H9 (cell line): ENCODE results near the gene FPR2. TPM values are rescaled to one million over a fixed set of nuclear protein-coding genes. Genes with fewer than 3 reads are reported as not detected.

Experiments used
- DNase-seq: peaks from one replicate; pipeline ENCODE4 v3.0.0-alpha.2; 2017
- H2AFZ ChIP-seq: one replicate; pipeline ENCODE4 v1.6.1; 2013; ENCODE audit warnings: mild to moderate bottlenecking, low read length, control low read depth, moderate library complexity
- H2AK5ac ChIP-seq: 2 replicates; pipeline ENCODE4 v1.6.1; 2013; ENCODE audit warnings: low read length, control low read depth, mixed read lengths; ENCODE audit not compliant: insufficient read length
- H2BK120ac ChIP-seq: one replicate; pipeline ENCODE4 v1.6.1; 2013; ENCODE audit warnings: low read depth, mild to moderate bottlenecking, low read length, control low read depth, inconsistent platforms; ENCODE audit not compliant: poor library complexity, severe bottlenecking
- H2BK12ac ChIP-seq: 2 replicates; pipeline ENCODE4 v1.6.1; 2013; ENCODE audit warnings: low read length, control low read depth, mixed read lengths, low read depth; ENCODE audit not compliant: insufficient read length
- H2BK15ac ChIP-seq: 2 replicates; pipeline ENCODE4 v1.6.1; 2013; ENCODE audit warnings: low read depth, low read length, control low read depth
- H2BK20ac ChIP-seq: one replicate; pipeline ENCODE4 v1.6.1; 2013; ENCODE audit warnings: low read depth, mild to moderate bottlenecking, low read length, control low read depth, inconsistent platforms; ENCODE audit not compliant: poor library complexity, severe bottlenecking
- H2BK5ac ChIP-seq: 2 replicates; pipeline ENCODE4 v1.6.1; 2013; ENCODE audit warnings: low read length, control low read depth, mixed read lengths; ENCODE audit not compliant: insufficient read length
- H3K14ac ChIP-seq: 2 replicates; pipeline ENCODE4 v1.6.1; 2013; ENCODE audit warnings: low read length, control low read depth; ENCODE audit not compliant: insufficient read depth
- H3K18ac ChIP-seq: 2 replicates; pipeline ENCODE4 v1.6.1; 2013; ENCODE audit warnings: low read depth, mild to moderate bottlenecking, mixed read lengths, low read length, control low read depth; ENCODE audit not compliant: insufficient read length
- H3K23ac ChIP-seq: 2 replicates; pipeline ENCODE4 v1.6.1; 2013; ENCODE audit warnings: low read length, control low read depth, mixed read lengths, low read depth; ENCODE audit not compliant: insufficient read length
- H3K23me2 ChIP-seq: 2 replicates; pipeline ENCODE4 v1.6.1; 2013; ENCODE audit warnings: low read depth, mild to moderate bottlenecking, mixed read lengths, low read length, control low read depth; ENCODE audit not compliant: insufficient read length, poor library complexity, severe bottlenecking
- H3K27ac ChIP-seq: 2 replicates; pipeline ENCODE4 v1.5.1; 2013; ENCODE audit warnings: low read length, control low read depth, mixed read lengths, low read depth; ENCODE audit not compliant: insufficient read length
- H3K27me3 ChIP-seq: 2 replicates; pipeline ENCODE4 v1.6.1; 2013; ENCODE audit warnings: low read length, control low read depth, inconsistent platforms; ENCODE audit not compliant: insufficient read depth
- H3K4ac ChIP-seq: 2 replicates; pipeline ENCODE4 v1.6.1; 2013; ENCODE audit warnings: low read depth, mild to moderate bottlenecking, control low read depth, inconsistent platforms, low read length, moderate library complexity
- H3K4me1 ChIP-seq: 2 replicates; pipeline ENCODE4 v1.6.1; 2013; ENCODE audit warnings: low read length, control low read depth, inconsistent platforms; ENCODE audit not compliant: insufficient read depth
- H3K4me2 ChIP-seq: 2 replicates; pipeline ENCODE4 v1.6.1; 2013; ENCODE audit warnings: low read length, control low read depth, mixed read lengths; ENCODE audit not compliant: insufficient read length, insufficient read depth
- H3K56ac ChIP-seq: 2 replicates; pipeline ENCODE4 v1.6.1; 2013; ENCODE audit warnings: low read depth, mild to moderate bottlenecking, mixed read lengths, low read length, control low read depth; ENCODE audit not compliant: insufficient read length
- H3K79me1 ChIP-seq: 2 replicates; pipeline ENCODE4 v1.6.1; 2013; ENCODE audit warnings: low read depth, mild to moderate bottlenecking, moderate library complexity, low read length, control low read depth, inconsistent platforms; ENCODE audit not compliant: insufficient read depth, poor library complexity, severe bottlenecking
- H3K79me2 ChIP-seq: 2 replicates; pipeline ENCODE4 v1.6.1; 2013; ENCODE audit warnings: low read length, control low read depth, inconsistent platforms; ENCODE audit not compliant: insufficient read depth
- H3K9ac ChIP-seq: 2 replicates; pipeline ENCODE4 v1.6.1; 2013; ENCODE audit warnings: low read length, control low read depth, mixed read lengths; ENCODE audit not compliant: insufficient read length; ENCODE audit errors: extremely low read depth
- H3K9me3 ChIP-seq: one replicate; pipeline ENCODE4 v1.6.1; 2013; ENCODE audit warnings: low read depth, low read length, inconsistent platforms; ENCODE audit not compliant: control insufficient read depth
- H3T11ph ChIP-seq: one replicate; pipeline ENCODE4 v1.6.1; 2013; ENCODE audit warnings: mild to moderate bottlenecking, low read length, control low read depth, inconsistent platforms
- H4K20me1 ChIP-seq: one replicate; pipeline ENCODE4 v1.6.1; 2013; ENCODE audit not compliant: control insufficient read depth, insufficient read length, insufficient read depth
- H4K5ac ChIP-seq: 2 replicates; pipeline ENCODE4 v1.6.1; 2013; ENCODE audit warnings: low read depth, mild to moderate bottlenecking, mixed read lengths, low read length, control low read depth; ENCODE audit not compliant: insufficient read length
- H4K8ac ChIP-seq: replicated peaks from 2 replicates; pipeline ENCODE4 v1.6.1; 2013; ENCODE audit warnings: low read length, control low read depth, mixed read lengths, low read depth; ENCODE audit not compliant: insufficient read length
- H4K91ac ChIP-seq: 2 replicates; pipeline ENCODE4 v1.6.1; 2013; ENCODE audit warnings: low read depth, mild to moderate bottlenecking, moderate library complexity, mixed read lengths, low read length, control low read depth; ENCODE audit not compliant: insufficient read length
- H3K27ac Mint-ChIP-seq, 3 experiments: 2 replicates in 2 of 3; 3 replicates in 1 of 3; pipeline ENCODE4 v1.8.0; 2020 to 2021; ENCODE audit warnings: mixed read lengths in 3 of 3, mild to moderate bottlenecking in 1 of 3, moderate library complexity in 1 of 3
- H3K27me3 Mint-ChIP-seq: 2 replicates; pipeline ENCODE4 v1.8.0; 2021; ENCODE audit warnings: low read depth, mild to moderate bottlenecking, moderate library complexity, mixed read lengths
- H3K36me3 Mint-ChIP-seq, 3 experiments: 2 replicates in 2 of 3; 3 replicates in 1 of 3; pipeline ENCODE4 v1.8.0; 2020 to 2021; ENCODE audit warnings: low read depth in 3 of 3, mixed read lengths in 3 of 3; ENCODE audit not compliant: insufficient read depth in 1 of 3
- H3K4me1 Mint-ChIP-seq, 2 experiments: 2 replicates each; pipeline ENCODE4 v1.8.0; 2020; ENCODE audit warnings: mixed read lengths in 2 of 2
- H3K4me3 Mint-ChIP-seq, 2 experiments: 2 replicates in 1 of 2; 3 replicates in 1 of 2; pipeline ENCODE4 v1.8.0; 2020 to 2021; ENCODE audit warnings: mild to moderate bottlenecking in 2 of 2, mixed read lengths in 2 of 2, moderate library complexity in 1 of 2
- H3K9me3 Mint-ChIP-seq, 2 experiments: 2 replicates in 1 of 2; 3 replicates in 1 of 2; pipeline ENCODE4 v1.8.0; 2020; ENCODE audit warnings: mild to moderate bottlenecking in 2 of 2, mixed read lengths in 2 of 2, moderate library complexity in 1 of 2
- CTCF ChIP-seq: fragments of 200-600 bp; sonication (generic); conservative IDR thresholded peaks from 3 replicates; pipeline ENCODE4 v1.8.0; 2021; ENCODE audit warnings: antibody characterized with exemption, mild to moderate bottlenecking
- WGBS: extraction: QIAGEN DNeasy Blood & Tissue Kit; methylation state at CpG from one replicate; pipeline ENCODE4 v1.1.7; 2013; ENCODE audit warnings: missing lambda C conversion rate, low lambda C conversion rate, mixed read lengths; ENCODE audit not compliant: insufficient read length; ENCODE audit errors: extremely low coverage; 5-methylcytosine and 5-hydroxymethylcytosine counted together
- total RNA-seq: library from RNA; stranded (reverse); gene quantifications from 2 replicates; pipeline ENCODE4 v1.2.1, GENCODE V29; 2021

FPR2 gene
- total RNA-seq, 1 experiment from 2014 or later = not detected

GRCh38 chr19:51727349-51727880 is 33.6 kb upstream of the FPR2 start:
- H2BK12ac ChIP-seq = no peak overlapping the region
- no peaks in the 10 kb centered on the region for H3K9me3 ChIP-seq
- H2BK5ac ChIP-seq = no peak overlapping the region
- WGBS = no CpG with 5 or more reads among the region's 7 CpGs
- no peaks in the 10 kb centered on the region for H3K79me1 ChIP-seq
- no peak overlapping the region for H3T11ph ChIP-seq
- H3K27ac Mint-ChIP-seq = no peak overlapping the region
- H3K4ac ChIP-seq = no peak overlapping the region
- no peak overlapping the region for H3K18ac ChIP-seq
- H3K23me2 ChIP-seq = no peaks in the 10 kb centered on the region
- no peak overlapping the region for H4K8ac ChIP-seq
- no peak overlapping the region for H2AFZ ChIP-seq
- peaks cover 3 to 21% of the 10 kb centered on the region in 2 experiments for H3K4me1 Mint-ChIP-seq
- no peak overlapping the region for H3K27ac ChIP-seq
- H3K79me2 ChIP-seq = no peaks in the 10 kb centered on the region
- H3K4me1 ChIP-seq = no peaks in the 10 kb centered on the region; the same call in 1 of the 2 replicates
- peaks cover 30% of the 10 kb centered on the region for H3K27me3 Mint-ChIP-seq
- DNase-seq = no peak
- TF ChIP-seq CTCF = no peak
- H3K14ac ChIP-seq = no peak overlapping the region
- no peak overlapping the region for H3K23ac ChIP-seq
- H2BK120ac ChIP-seq = no peak overlapping the region
- H2AK5ac ChIP-seq = no peak overlapping the region
- no peak overlapping the region for H3K4me2 ChIP-seq
- H3K9ac ChIP-seq = no peak overlapping the region
- peaks cover 16 to 72% of the 10 kb centered on the region in 2 experiments for H3K9me3 Mint-ChIP-seq
- no peaks in the 10 kb centered on the region for H4K20me1 ChIP-seq
- H2BK20ac ChIP-seq = no peak overlapping the region
- peaks cover 0 to 2% (median 0%) of the 10 kb centered on the region in 3 experiments; a peak in 3 of 7 replicates for H3K36me3 Mint-ChIP-seq
- H4K5ac ChIP-seq = no peak overlapping the region
- no peak overlapping the region for H2BK15ac ChIP-seq
- no peak overlapping the region for H4K91ac ChIP-seq
- H3K4me3 Mint-ChIP-seq = peak overlapping the region in 1 of 2 experiments; percentile 47; a peak in 2 of 5 replicates
- H3K56ac ChIP-seq = no peak overlapping the region
- H3K27me3 ChIP-seq = no peaks in the 10 kb centered on the region
